IMR-90 (cell line): ENCODE data around the gene EPHB1. TPM values are rescaled to one million over a fixed set of nuclear protein-coding genes. Genes with fewer than 3 reads are reported as not detected.

Source experiments
- ATAC-seq: fragments of 200-7000 bp; cut with Tn5 transposase; 2 replicates; pipeline ENCODE4 v1.9.1; 2020; ENCODE audit warnings: low read depth, mild to moderate bottlenecking, moderate library complexity
- BruUV-seq: library from RNA; stranded (reverse); fragments of 400-500 nt; replicated peaks from 2 replicates; lab custom pipeline; 2021; lab: Mats Ljungman, UMichigan
- CTCF ChIA-PET: fragments of 300-600 bp; formaldehyde crosslinking; extraction: SDS; loops from one replicate; lab custom pipeline; 2021; ENCODE audit warnings: antibody characterized with exemption; lab: Yijun Ruan, JAX
- POLR2A ChIA-PET: fragments of 300-600 bp; sonication (Branson Sonifier 250); formaldehyde crosslinking; loops from one replicate; lab custom pipeline; 2022; ENCODE audit warnings: antibody characterized with exemption; ENCODE audit not compliant: unreplicated experiment; lab: Charles Lee
- DNase-seq: peaks from one replicate; pipeline ENCODE4 v3.0.0; 2013
- H2AFZ ChIP-seq: replicated peaks from 2 replicates; pipeline ENCODE3; 2013; ENCODE audit warnings: low read length, mild to moderate bottlenecking; ENCODE audit not compliant: poor library complexity
- H2AK5ac ChIP-seq: 2 replicates; pipeline ENCODE4 v1.6.1; 2013; ENCODE audit warnings: low read depth, low read length, inconsistent platforms
- H2AK9ac ChIP-seq: replicated peaks from 2 replicates; pipeline ENCODE3; 2013; ENCODE audit warnings: mild to moderate bottlenecking, low read depth, low read length, moderate library complexity; ENCODE audit not compliant: poor library complexity
- H2BK120ac ChIP-seq: 2 replicates; pipeline ENCODE4 v1.6.1; 2013; ENCODE audit warnings: low read depth, low read length, inconsistent platforms
- H2BK15ac ChIP-seq: 3 replicates; pipeline ENCODE4 v1.6.1; 2013; ENCODE audit warnings: low read depth, low read length, inconsistent platforms
- H2BK20ac ChIP-seq: 2 replicates; pipeline ENCODE4 v1.6.1; 2013; ENCODE audit warnings: low read depth, mild to moderate bottlenecking, inconsistent platforms, low read length, moderate library complexity
- H2BK5ac ChIP-seq: 2 replicates; pipeline ENCODE4 v1.6.1; 2013; ENCODE audit warnings: mild to moderate bottlenecking, low read depth, low read length, inconsistent platforms; ENCODE audit not compliant: poor library complexity, severe bottlenecking
- H3K14ac ChIP-seq: replicated peaks from 2 replicates; pipeline ENCODE4 v1.6.1; 2013; ENCODE audit warnings: low read depth, low read length, inconsistent platforms
- H3K18ac ChIP-seq: 2 replicates; pipeline ENCODE4 v1.6.1; 2013; ENCODE audit warnings: low read depth, low read length, control low read depth
- H3K23ac ChIP-seq: 2 replicates; pipeline ENCODE4 v1.6.1; 2013; ENCODE audit warnings: low read depth, low read length, inconsistent platforms
- H3K27ac ChIP-seq: 2 replicates; pipeline ENCODE4 v1.5.1; 2013; ENCODE audit warnings: mild to moderate bottlenecking, control low read depth, low read length; ENCODE audit not compliant: insufficient read depth
- H3K27me3 ChIP-seq: 2 replicates; pipeline ENCODE4 v1.6.1; 2013; ENCODE audit warnings: low read length; ENCODE audit not compliant: control insufficient read depth, insufficient read depth
- H3K36me3 ChIP-seq: 2 replicates; pipeline ENCODE4 v1.6.1; 2013; ENCODE audit warnings: low read length, mixed read lengths; ENCODE audit not compliant: control insufficient read depth, insufficient read depth
- H3K4ac ChIP-seq: 2 replicates; pipeline ENCODE4 v1.6.1; 2013; ENCODE audit warnings: low read depth, low read length, inconsistent platforms
- H3K4me1 ChIP-seq: 2 replicates; pipeline ENCODE4 v1.6.1; 2013; ENCODE audit warnings: low read length, mixed read lengths; ENCODE audit not compliant: control insufficient read depth, insufficient read depth
- H3K4me2 ChIP-seq: 2 replicates; pipeline ENCODE4 v1.6.1; 2013; ENCODE audit warnings: low read depth, mild to moderate bottlenecking, control low read depth, low read length, moderate library complexity
- H3K4me3 ChIP-seq: 2 replicates; pipeline ENCODE4 v1.5.1; 2013; ENCODE audit warnings: low read depth, mild to moderate bottlenecking, control low read depth, low read length, moderate library complexity; ENCODE audit not compliant: insufficient read depth
- H3K56ac ChIP-seq: 2 replicates; pipeline ENCODE4 v1.6.1; 2013; ENCODE audit warnings: low read length, inconsistent platforms; ENCODE audit not compliant: insufficient read depth; ENCODE audit errors: extremely low read depth
- H3K79me1 ChIP-seq, 2 experiments: 2 replicates each; pipeline ENCODE4 v1.6.1; 2013; ENCODE audit warnings: low read length in 2 of 2, inconsistent platforms in 1 of 2, low read depth in 1 of 2
- H3K9ac ChIP-seq: 2 replicates; pipeline ENCODE4 v1.6.1; 2013; ENCODE audit warnings: low read depth, low read length, control low read depth
- H3K9me1 ChIP-seq: 2 replicates; pipeline ENCODE4 v1.6.1; 2013; ENCODE audit warnings: low read length, inconsistent platforms; ENCODE audit not compliant: insufficient read depth
- H3K9me3 ChIP-seq: 2 replicates; pipeline ENCODE4 v1.6.1; 2013; ENCODE audit warnings: low read length; ENCODE audit not compliant: control insufficient read depth, insufficient read depth
- H4K20me1 ChIP-seq: 2 replicates; pipeline ENCODE4 v1.6.1; 2013; ENCODE audit warnings: low read length, inconsistent platforms; ENCODE audit not compliant: insufficient read depth
- H4K5ac ChIP-seq: 2 replicates; pipeline ENCODE4 v1.6.1; 2013; ENCODE audit warnings: mild to moderate bottlenecking, low read depth, low read length, control low read depth
- H4K8ac ChIP-seq, 2 experiments: 2 replicates each; pipeline ENCODE4 v1.6.1; 2013; ENCODE audit warnings: low read depth in 2 of 2, low read length in 2 of 2, control low read depth in 1 of 2, inconsistent platforms in 1 of 2
- H4K91ac ChIP-seq: 2 replicates; pipeline ENCODE4 v1.6.1; 2013; ENCODE audit warnings: low read depth, low read length, inconsistent platforms; ENCODE audit not compliant: insufficient read depth
- BHLHE40 ChIP-seq: fragments of 150-350 bp; IDR thresholded peaks from 2 replicates; pipeline ENCODE4 v1.6.1; 2016; ENCODE audit warnings: mild to moderate bottlenecking, low read depth, low read length
- CEBPB ChIP-seq: IDR thresholded peaks from 2 replicates; pipeline ENCODE4 v1.6.1; 2012; ENCODE audit warnings: low read depth, low read length, improper control_type of control experiment
- NFE2L2 ChIP-seq: fragments of 150-350 bp; IDR thresholded peaks from 2 replicates; pipeline ENCODE4 v1.6.1; 2016; ENCODE audit warnings: low read depth, mild to moderate bottlenecking, low read length
- POLR2A ChIP-seq: IDR thresholded peaks from 2 replicates; pipeline ENCODE4 v1.6.1; 2012; ENCODE audit warnings: mild to moderate bottlenecking, low read depth, low read length
- RAD21 ChIP-seq: IDR thresholded peaks from 2 replicates; pipeline ENCODE4 v1.6.1; 2012; ENCODE audit warnings: low read length, improper control_type of control experiment
- RCOR1 ChIP-seq: IDR thresholded peaks from 2 replicates; pipeline ENCODE4 v1.6.1; 2012; ENCODE audit warnings: mild to moderate bottlenecking, low read length, improper control_type of control experiment; ENCODE audit not compliant: insufficient replicate concordance
- SMC3 ChIP-seq: fragments of 150-350 bp; IDR thresholded peaks from 2 replicates; pipeline ENCODE4 v1.6.1; 2016; ENCODE audit warnings: low read depth, mild to moderate bottlenecking, antibody characterized with exemption, low read length, moderate library complexity
- WGBS, 2 experiments: methylation state at CpG; one replicate each; pipeline versions ENCODE4 v1.1.5 to v1.1.7; 2013; ENCODE audit warnings: missing lambda C conversion rate in 2 of 2; ENCODE audit not compliant: insufficient read length in 1 of 2; ENCODE audit errors: extremely low coverage in 2 of 2; 5-methylcytosine and 5-hydroxymethylcytosine counted together
- dilution Hi-C: fragments of 300-500 bp; cut with HindIII; formaldehyde crosslinking; loops from one replicate; pipeline ENCODE4 v1.14.3; 2018; ENCODE audit warnings: low sequenced_read_pairs; ENCODE audit not compliant: unreplicated experiment
- in situ Hi-C: fragments of 300-500 bp; cut with MboI; formaldehyde crosslinking; loops from 3 replicates; pipeline ENCODE4 v1.14.3; 2019; ENCODE audit warnings: low sequenced_read_pairs, inconsistent platforms, mixed read lengths
- intact Hi-C: fragments of 100-400 bp; cut with micrococcal nuclease; formaldehyde crosslinking; loops from 2 replicates; pipeline ENCODE4 v1.10.0; 2022
- polyA plus RNA-seq, 3 experiments: library from polyadenylated mRNA; depleted of rRNA; stranded (reverse); fragments of >200 nt; gene quantifications; 2 replicates each; pipeline ENCODE4 v1.2.3, GENCODE V29; 2012; ENCODE audit warnings: low replicate concordance in 1 of 3
- total RNA-seq: library from RNA; depleted of rRNA; stranded (reverse); fragments of >200 nt; gene quantifications from 2 replicates; pipeline ENCODE4 v1.2.3, GENCODE V29; 2012
- TF ChIP-seq, protein P1 (sequence below): conservative IDR thresholded peaks from 2 replicates; pipeline ENCODE4 v1.5.1; 2012; ENCODE audit warnings: mild to moderate bottlenecking, low read depth, low read length, improper control_type of control experiment
- TF ChIP-seq, protein P2 (sequence below): fragments of 150-350 bp; IDR thresholded peaks from 2 replicates; pipeline ENCODE4 v1.6.1; 2017; ENCODE audit warnings: mild to moderate bottlenecking, antibody characterized with exemption, low read length, low read depth

EPHB1 gene
- total and polyA plus RNA-seq, 2 of the 4 experiments (the other 2 are of a cell fraction): 0.17 to 0.36 TPM

DNA sequence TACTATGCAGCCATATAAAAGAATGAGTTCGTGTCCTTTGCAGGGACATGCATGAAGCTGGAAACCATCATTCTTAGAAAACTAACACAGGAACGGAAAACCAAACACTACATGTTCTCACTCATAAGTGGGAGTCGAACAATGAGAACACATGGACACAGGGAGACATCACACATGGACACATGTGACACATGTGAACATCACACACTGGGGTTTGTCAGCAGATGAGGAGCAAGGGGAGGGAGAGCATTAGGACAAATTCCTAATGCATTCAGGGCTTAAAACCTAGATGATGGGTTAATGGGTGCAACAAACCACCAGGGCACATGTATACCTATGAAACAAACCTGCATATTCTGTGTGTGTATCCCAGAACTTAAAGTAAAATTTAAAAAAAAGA, 408.0 kb downstream of the EPHB1 start:
- Histone ChIP-seq H4K8ac (no peak overlapping the region), H2AK5ac (no peak overlapping the region), H2BK15ac (no peak overlapping the region), H3K79me1 (no peaks in the 10 kb centered on the region), H4K20me1 (no peaks in the 10 kb centered on the region), H3K23ac (no peak overlapping the region), H3K36me3 (no peaks in the 10 kb centered on the region), H3K18ac (no peak overlapping the region), H2BK5ac (no peak overlapping the region), H3K9me1 (no peaks in the 10 kb centered on the region), H2AFZ (no peak overlapping the region), H3K4me2 (no peak overlapping the region), H3K27me3 (no peaks in the 10 kb centered on the region), H3K4me1 (no peaks in the 10 kb centered on the region), H3K14ac (no peak overlapping the region), H3K27ac (no peak overlapping the region), H3K9me3 (peaks cover 8% of the 10 kb centered on the region; the same call in 1 of the 2 replicates), H2BK20ac (no peak overlapping the region), H2BK120ac (no peak overlapping the region), H3K4ac (no peak overlapping the region), H3K9ac (no peak overlapping the region), H3K56ac (no peak overlapping the region), H3K4me3 (no peak overlapping the region), H4K5ac (no peak overlapping the region), H2AK9ac (no peak overlapping the region), H4K91ac (no peak overlapping the region)
- ATAC-seq (no peak), DNase-seq (no peak)
- dilution Hi-C loops: no loop called here
- TF ChIP-seq NFE2L2 (no peak), BHLHE40 (no peak), CEBPB (no peak), RAD21 (no peak), SMC3 (no peak), RCOR1 (no peak), POLR2A (no peak)
- TF ChIP-seq, protein P1, sequence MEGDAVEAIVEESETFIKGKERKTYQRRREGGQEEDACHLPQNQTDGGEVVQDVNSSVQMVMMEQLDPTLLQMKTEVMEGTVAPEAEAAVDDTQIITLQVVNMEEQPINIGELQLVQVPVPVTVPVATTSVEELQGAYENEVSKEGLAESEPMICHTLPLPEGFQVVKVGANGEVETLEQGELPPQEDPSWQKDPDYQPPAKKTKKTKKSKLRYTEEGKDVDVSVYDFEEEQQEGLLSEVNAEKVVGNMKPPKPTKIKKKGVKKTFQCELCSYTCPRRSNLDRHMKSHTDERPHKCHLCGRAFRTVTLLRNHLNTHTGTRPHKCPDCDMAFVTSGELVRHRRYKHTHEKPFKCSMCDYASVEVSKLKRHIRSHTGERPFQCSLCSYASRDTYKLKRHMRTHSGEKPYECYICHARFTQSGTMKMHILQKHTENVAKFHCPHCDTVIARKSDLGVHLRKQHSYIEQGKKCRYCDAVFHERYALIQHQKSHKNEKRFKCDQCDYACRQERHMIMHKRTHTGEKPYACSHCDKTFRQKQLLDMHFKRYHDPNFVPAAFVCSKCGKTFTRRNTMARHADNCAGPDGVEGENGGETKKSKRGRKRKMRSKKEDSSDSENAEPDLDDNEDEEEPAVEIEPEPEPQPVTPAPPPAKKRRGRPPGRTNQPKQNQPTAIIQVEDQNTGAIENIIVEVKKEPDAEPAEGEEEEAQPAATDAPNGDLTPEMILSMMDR: no peak
- TF ChIP-seq, protein P2, sequence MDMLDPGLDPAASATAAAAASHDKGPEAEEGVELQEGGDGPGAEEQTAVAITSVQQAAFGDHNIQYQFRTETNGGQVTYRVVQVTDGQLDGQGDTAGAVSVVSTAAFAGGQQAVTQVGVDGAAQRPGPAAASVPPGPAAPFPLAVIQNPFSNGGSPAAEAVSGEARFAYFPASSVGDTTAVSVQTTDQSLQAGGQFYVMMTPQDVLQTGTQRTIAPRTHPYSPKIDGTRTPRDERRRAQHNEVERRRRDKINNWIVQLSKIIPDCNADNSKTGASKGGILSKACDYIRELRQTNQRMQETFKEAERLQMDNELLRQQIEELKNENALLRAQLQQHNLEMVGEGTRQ: no peak
- intact Hi-C loops: no loop called here
- ChIA-PET POLR2A (no interaction called here), CTCF (interaction anchor here (1.4 kb wide), 1 partner anchor 16 kb away, joined by 3 read pairs; no protein-coding TSS in a partner anchor)
- WGBS, 2 experiments: no CpG with 5 or more reads among the region's 3 CpGs
- BruUV-seq: no TSS peak
- in situ Hi-C loops: no loop called here
